ENCODE measurements around the gene DYNLRB2. TPM values are rescaled to one million over a fixed set of nuclear protein-coding genes. Genes with fewer than 3 reads are reported as not detected.

Gene DYNLRB2
- total RNA-seq, 2 experiments from 2014 or later = not detected

DNA sequence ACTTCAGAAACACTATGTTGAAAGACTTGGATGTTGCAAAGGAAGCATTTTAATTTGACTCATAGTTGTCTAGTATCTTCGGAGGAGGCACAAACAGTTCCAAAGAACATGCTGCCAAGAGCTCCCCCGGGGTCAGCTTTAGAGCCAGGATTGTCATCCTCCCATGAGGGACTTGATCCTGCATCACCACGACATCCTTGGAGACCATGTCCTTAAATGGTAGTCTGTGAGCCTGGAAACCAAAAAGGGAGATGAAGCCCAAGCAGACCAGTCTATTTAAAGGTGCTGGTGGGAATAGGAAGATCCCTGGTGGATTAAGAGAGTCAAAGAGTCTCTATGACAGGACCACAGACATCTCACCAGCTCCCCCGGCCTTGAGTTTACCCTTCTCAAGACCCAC is 33.3 kb upstream of the DYNLRB2 start:
- no peak overlapping the region for H3K4me3 Mint-ChIP-seq
- no peak overlapping the region for H3K27ac Mint-ChIP-seq
- intact Hi-C loops (cut with micrococcal nuclease) = no loop called here
- POLR2A ChIA-PET = no interaction called here
- no peak for ATAC-seq
- CTCF ChIA-PET = no interaction called here
- no peaks in the 10 kb centered on the region for H3K36me3 Mint-ChIP-seq (ENCODE audit: low read depth)
- no peak for DNase-seq
- H3K27me3 Mint-ChIP-seq = peaks cover 12% of the 10 kb centered on the region
- H3K4me1 Mint-ChIP-seq (ENCODE audit: low read depth) = peaks cover 3% of the 10 kb centered on the region
- TF ChIP-seq, protein P1, sequence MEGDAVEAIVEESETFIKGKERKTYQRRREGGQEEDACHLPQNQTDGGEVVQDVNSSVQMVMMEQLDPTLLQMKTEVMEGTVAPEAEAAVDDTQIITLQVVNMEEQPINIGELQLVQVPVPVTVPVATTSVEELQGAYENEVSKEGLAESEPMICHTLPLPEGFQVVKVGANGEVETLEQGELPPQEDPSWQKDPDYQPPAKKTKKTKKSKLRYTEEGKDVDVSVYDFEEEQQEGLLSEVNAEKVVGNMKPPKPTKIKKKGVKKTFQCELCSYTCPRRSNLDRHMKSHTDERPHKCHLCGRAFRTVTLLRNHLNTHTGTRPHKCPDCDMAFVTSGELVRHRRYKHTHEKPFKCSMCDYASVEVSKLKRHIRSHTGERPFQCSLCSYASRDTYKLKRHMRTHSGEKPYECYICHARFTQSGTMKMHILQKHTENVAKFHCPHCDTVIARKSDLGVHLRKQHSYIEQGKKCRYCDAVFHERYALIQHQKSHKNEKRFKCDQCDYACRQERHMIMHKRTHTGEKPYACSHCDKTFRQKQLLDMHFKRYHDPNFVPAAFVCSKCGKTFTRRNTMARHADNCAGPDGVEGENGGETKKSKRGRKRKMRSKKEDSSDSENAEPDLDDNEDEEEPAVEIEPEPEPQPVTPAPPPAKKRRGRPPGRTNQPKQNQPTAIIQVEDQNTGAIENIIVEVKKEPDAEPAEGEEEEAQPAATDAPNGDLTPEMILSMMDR (IDR thresholded peaks at IDR 0.05) = no peak
- H3K9me3 Mint-ChIP-seq = peaks cover 4% of the 10 kb centered on the region

DNA sequence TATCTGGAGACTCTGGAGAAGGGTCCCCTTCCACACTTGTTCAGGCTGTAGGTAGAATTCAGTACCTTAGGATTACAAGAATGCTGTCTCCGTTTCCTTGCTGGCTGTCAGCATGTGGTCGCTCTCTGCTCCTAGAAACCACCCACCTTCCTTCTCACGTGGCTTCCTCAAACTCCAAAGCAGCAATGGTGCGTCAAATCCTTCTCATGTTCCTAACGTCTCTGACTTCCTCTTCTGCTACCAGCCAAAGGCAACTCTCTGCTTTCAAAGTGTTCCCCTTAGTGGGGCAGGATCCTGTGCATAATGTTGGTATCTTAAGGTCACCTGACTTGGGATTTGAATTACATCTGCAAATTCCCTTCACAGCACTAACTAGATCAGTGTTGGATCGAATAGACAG is 30.9 kb upstream of the DYNLRB2 start:
- ChIA-PET POLR2A (no interaction called here), CTCF (interaction anchor here (0.9 to 2.5 kb wide), 2 partner anchors 9 to 17 kb away, joined by 3 to 8 read pairs; no protein-coding TSS in a partner anchor)
- Mint-ChIP-seq H3K4me3 (no peak overlapping the region), H3K4me1 (ENCODE audit: low read depth) (peaks cover 3% of the 10 kb centered on the region), H3K27me3 (peaks cover 15% of the 10 kb centered on the region), H3K27ac (no peak overlapping the region), H3K36me3 (ENCODE audit: low read depth) (no peaks in the 10 kb centered on the region), H3K9me3 (no peaks in the 10 kb centered on the region)
- no peak for ATAC-seq
- TF ChIP-seq, protein P1 (IDR thresholded peaks at IDR 0.05) = no peak
- intact Hi-C loops (cut with micrococcal nuclease) = no loop called here
- no peak for DNase-seq

DNA sequence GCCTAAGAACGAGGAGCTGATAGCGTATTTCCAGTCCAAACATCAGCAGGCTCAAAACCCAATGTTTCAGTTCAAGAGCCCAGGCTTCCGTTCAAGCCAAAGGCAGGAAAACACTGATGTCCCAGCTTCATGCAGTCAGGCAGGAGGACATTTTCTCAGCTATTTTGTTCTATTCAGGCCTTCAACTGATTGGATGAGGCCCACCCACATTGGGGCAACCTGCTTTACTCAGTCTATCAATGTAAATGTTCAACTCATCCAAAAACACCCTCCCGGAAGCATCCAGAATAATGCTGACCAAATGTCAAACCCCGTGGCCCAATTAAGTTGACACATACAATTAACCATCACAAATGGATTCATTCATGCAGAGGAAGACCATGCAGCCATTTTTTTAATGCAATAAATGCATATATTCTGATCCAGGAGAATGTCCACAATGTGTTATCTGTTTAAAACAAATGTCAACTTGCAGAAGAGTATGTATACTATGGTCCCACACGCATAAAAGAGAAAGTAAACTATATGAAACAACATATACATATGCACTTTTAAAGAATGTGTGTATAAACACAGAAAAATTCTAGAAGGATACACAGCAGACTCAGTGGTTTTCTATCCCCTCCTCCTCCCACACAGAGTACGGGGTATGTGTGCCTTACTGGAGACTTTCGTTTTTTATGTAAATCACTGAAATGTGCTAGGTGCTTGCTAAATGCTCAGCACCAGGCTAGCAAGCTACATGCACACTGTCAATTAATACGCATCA is 28.8 kb upstream of the DYNLRB2 start:
- DNase-seq (no peak), ATAC-seq (no peak)
- intact Hi-C loops (cut with micrococcal nuclease) = no loop called here
- POLR2A ChIA-PET = no interaction called here
- Mint-ChIP-seq H3K27ac (no peak overlapping the region), H3K9me3 (no peaks in the 10 kb centered on the region), H3K36me3 (ENCODE audit: low read depth) (no peaks in the 10 kb centered on the region), H3K27me3 (peaks cover 20% of the 10 kb centered on the region), H3K4me1 (ENCODE audit: low read depth) (peaks cover 3% of the 10 kb centered on the region), H3K4me3 (no peak overlapping the region)
- CTCF ChIA-PET = interaction anchor here (2.5 kb wide), 1 partner anchor 15 kb away, joined by 8 read pairs; no protein-coding TSS in a partner anchor
- TF ChIP-seq, protein P1 (IDR thresholded peaks at IDR 0.05) = no peak

DNA sequence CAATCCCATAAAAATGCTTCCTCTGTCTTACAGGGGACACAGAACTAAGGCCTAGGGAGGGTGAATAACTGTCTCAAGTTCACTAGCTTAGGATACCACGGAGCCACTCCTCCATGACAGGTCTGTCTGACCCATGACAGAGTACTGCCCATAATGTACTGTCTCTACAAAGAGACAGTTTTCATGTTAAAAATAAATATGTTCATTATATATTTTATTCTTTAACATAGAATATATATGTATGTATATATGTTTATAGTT is 28.3 kb upstream of the DYNLRB2 start:
- DNase-seq (no peak), ATAC-seq (no peak)
- no peak overlapping the region for H3K27ac Mint-ChIP-seq
- no peaks in the 10 kb centered on the region for H3K9me3 Mint-ChIP-seq
- TF ChIP-seq, protein P1 (IDR thresholded peaks at IDR 0.05) = no peak
- ChIA-PET POLR2A (no interaction called here), CTCF (no interaction called here)
- peaks cover 6% of the 10 kb centered on the region for H3K4me1 Mint-ChIP-seq (ENCODE audit: low read depth)
- H3K4me3 Mint-ChIP-seq = no peak overlapping the region
- intact Hi-C loops (cut with micrococcal nuclease) = no loop called here
- H3K36me3 Mint-ChIP-seq (ENCODE audit: low read depth) = no peaks in the 10 kb centered on the region
- peaks cover 20% of the 10 kb centered on the region for H3K27me3 Mint-ChIP-seq

DNA sequence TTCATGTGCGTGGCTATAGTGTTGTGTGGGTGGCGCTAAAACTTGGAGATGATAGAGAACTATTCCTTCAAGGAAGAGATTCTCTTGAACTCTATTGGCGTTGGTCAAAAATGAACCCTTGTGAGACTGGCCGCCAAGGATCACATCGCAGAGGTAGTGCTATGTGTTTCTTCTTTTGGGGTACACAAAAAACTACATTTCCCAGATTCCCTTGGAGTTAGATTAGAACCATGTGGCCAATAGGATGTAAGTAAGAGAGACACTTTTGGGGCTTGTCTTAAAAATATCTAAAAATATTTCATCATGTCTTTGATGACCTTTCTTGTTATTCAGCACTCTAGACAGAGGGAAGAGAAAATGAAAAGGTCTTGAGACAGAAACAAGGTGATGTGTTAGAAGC is 25.4 kb upstream of the DYNLRB2 start:
- TF ChIP-seq, protein P1 (IDR thresholded peaks at IDR 0.05) = no peak
- no peaks in the 10 kb centered on the region for H3K36me3 Mint-ChIP-seq (ENCODE audit: low read depth)
- H3K27ac Mint-ChIP-seq = no peak overlapping the region
- ATAC-seq (no peak), DNase-seq (no peak)
- peaks cover 15% of the 10 kb centered on the region for H3K27me3 Mint-ChIP-seq
- no peaks in the 10 kb centered on the region for H3K9me3 Mint-ChIP-seq
- no peak overlapping the region for H3K4me3 Mint-ChIP-seq
- ChIA-PET POLR2A (no interaction called here), CTCF (interaction anchor here (3.2 kb wide), 1 partner anchor 11 kb away, joined by 12 read pairs; no protein-coding TSS in a partner anchor)
- intact Hi-C loops (cut with micrococcal nuclease) = no loop called here
- H3K4me1 Mint-ChIP-seq (ENCODE audit: low read depth) = peaks cover 24% of the 10 kb centered on the region

Data from activated CD8-positive, alpha-beta T cell treated with anti-CD3 and anti-CD28 coated beads for 36 hours (primary cell).